Dedifferentiated amniotic fluid mesenchymal stem cell (primary cell): ENCODE results near the gene IFNL2.

Source experiments
- DNase-seq: peaks from one replicate; pipeline ENCODE4 v3.0.0-alpha.2; 2016; ENCODE audit errors: extremely low spot score

Gene IFNL2

GRCh38 chr19:39317476-39317875 lies 49.3 kb downstream of the IFNL2 start:
- DNase-seq = no peak

DNA sequence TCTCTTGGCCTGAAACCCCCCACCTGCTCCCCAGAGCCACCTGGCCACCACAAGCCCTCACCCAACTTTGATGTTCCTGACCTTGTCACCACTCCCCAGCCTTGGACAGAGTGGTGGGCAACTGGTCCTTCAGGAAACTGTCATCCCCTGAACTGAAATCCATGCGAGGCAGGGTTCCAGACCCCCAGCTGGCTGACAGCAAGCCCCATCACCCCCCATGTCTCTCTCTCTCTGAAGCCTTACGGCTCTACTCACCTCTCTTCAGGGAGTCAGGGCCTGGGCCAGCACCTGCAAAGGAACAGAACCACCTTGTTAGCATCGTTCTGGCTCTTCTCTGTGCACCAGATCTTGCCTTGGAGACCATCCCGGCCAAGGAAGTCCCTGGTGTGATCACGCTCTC lies 49.9 kb downstream of the IFNL2 start:
- no peak for DNase-seq

DNA sequence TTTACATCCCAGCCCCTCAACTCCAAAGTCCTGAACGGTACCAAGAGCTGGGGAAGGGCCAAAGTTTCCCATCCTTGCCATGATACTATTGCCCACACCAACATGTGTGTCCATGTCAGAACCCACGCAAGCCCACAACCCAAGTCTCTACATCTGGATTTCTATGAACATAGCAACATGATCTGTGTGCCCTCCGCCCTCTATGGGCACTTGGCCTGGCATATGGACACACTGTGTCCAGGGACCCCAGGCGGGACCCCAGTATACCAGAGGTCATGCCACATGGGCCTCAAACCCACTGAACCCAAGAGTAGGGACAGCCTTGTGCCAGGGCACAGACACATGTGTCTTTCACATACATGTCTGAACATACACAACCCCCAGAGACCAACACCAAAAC lies 50.5 kb downstream of the IFNL2 start:
- DNase-seq = no peak

- DNase-seq = no peak
Observed at GRCh38 chr19:39319098-39319891, 51.1 kb downstream of the IFNL2 start.
